GM12801 (cell line): Measurements from ENCODE around the gene RET.

Experiments
- CTCF ChIP-seq: IDR thresholded peaks from one replicate; pipeline ENCODE4 v1.5.1; 2011; ENCODE audit warnings: control low read depth; ENCODE audit not compliant: insufficient read length; ENCODE audit errors: extremely low read depth

RET gene

GRCh38 chr10:43113201-43114087 is 36.6 kb downstream of the RET start:
- TF ChIP-seq CTCF, result no peak

GRCh38 chr10:43114088-43114742 is 37.3 kb downstream of the RET start:
- TF ChIP-seq CTCF, result no peak

GRCh38 chr10:43114743-43115611 is 38.1 kb downstream of the RET start:
- TF ChIP-seq CTCF, result no peak

- TF ChIP-seq CTCF, result no peak
These were observed 39.2 kb downstream of the RET start for GRCh38 chr10:43115881-43116595.

GRCh38 chr10:43116596-43116995 is 39.7 kb downstream of the RET start:
- TF ChIP-seq CTCF, result no peak

GRCh38 chr10:43117031-43117776 is 40.3 kb downstream of the RET start:
- no peak for TF ChIP-seq CTCF
